Chondrocyte (in vitro differentiated cells): ENCODE measurements around the gene LRRC32. TPM values are rescaled to one million over a fixed set of nuclear protein-coding genes. Genes with fewer than 3 reads are reported as not detected.

Experiments
- DNase-seq: peaks from one replicate; pipeline ENCODE4 v3.0.0; 2021; ENCODE audit warnings: mixed read lengths, low spot score
- H3K27ac Mint-ChIP-seq: one replicate; pipeline ENCODE4 v1.8.0; 2021; ENCODE audit warnings: mild to moderate bottlenecking, moderate library complexity, mixed read lengths; ENCODE audit not compliant: unreplicated experiment
- H3K27me3 Mint-ChIP-seq: 2 replicates; pipeline ENCODE4 v1.8.0; 2021; ENCODE audit warnings: low read depth, mixed read lengths
- H3K36me3 Mint-ChIP-seq: 2 replicates; pipeline ENCODE4 v1.8.0; 2021; ENCODE audit warnings: low read depth, mixed read lengths
- H3K4me1 Mint-ChIP-seq: 2 replicates; pipeline ENCODE4 v1.8.0; 2021; ENCODE audit warnings: low read depth, mild to moderate bottlenecking, mixed read lengths
- H3K4me3 Mint-ChIP-seq: one replicate; pipeline ENCODE4 v1.8.0; 2021; ENCODE audit warnings: mild to moderate bottlenecking, moderate library complexity, mixed read lengths; ENCODE audit not compliant: unreplicated experiment
- H3K9me3 Mint-ChIP-seq: 2 replicates; pipeline ENCODE4 v1.8.0; 2021; ENCODE audit warnings: low read depth, mixed read lengths
- CTCF ChIP-seq: fragments of 200-600 bp; sonication (generic); IDR thresholded peaks from 2 replicates; pipeline ENCODE4 v1.5.0; 2021; ENCODE audit warnings: antibody characterized with exemption, mild to moderate bottlenecking, moderate library complexity
- total RNA-seq: library from RNA; stranded (reverse); gene quantifications from 3 replicates; pipeline ENCODE4 v1.2.1, GENCODE V29; 2021

Gene LRRC32
- total RNA-seq, 1 donor from 2014 or later: 367 TPM

GRCh38 chr11:76635991-76636738, 34.4 kb downstream of the LRRC32 start:
- Mint-ChIP-seq H3K27ac (no peak overlapping the region), H3K4me3 (no peak overlapping the region), H3K9me3 (no peaks in the 10 kb centered on the region), H3K36me3 (no peaks in the 10 kb centered on the region), H3K4me1 (peaks cover 3% of the 10 kb centered on the region), H3K27me3 (peaks cover 2% of the 10 kb centered on the region)
- TF ChIP-seq CTCF: no peak
- no peak for DNase-seq

GRCh38 chr11:76634886-76635285, 35.7 kb downstream of the LRRC32 start:
- H3K36me3 Mint-ChIP-seq: no peaks in the 10 kb centered on the region
- H3K27ac Mint-ChIP-seq: no peak overlapping the region
- TF ChIP-seq CTCF: no peak
- no peaks in the 10 kb centered on the region for H3K27me3 Mint-ChIP-seq
- H3K4me3 Mint-ChIP-seq: no peak overlapping the region
- peaks cover 8% of the 10 kb centered on the region for H3K4me1 Mint-ChIP-seq
- DNase-seq: no peak
- peaks cover 5% of the 10 kb centered on the region for H3K9me3 Mint-ChIP-seq

- no peak for TF ChIP-seq CTCF
- H3K4me3 Mint-ChIP-seq: no peak overlapping the region
- H3K27me3 Mint-ChIP-seq: no peaks in the 10 kb centered on the region
- H3K9me3 Mint-ChIP-seq: peaks cover 5% of the 10 kb centered on the region
- H3K27ac Mint-ChIP-seq: no peak overlapping the region
- H3K36me3 Mint-ChIP-seq: no peaks in the 10 kb centered on the region
- DNase-seq: no peak
- H3K4me1 Mint-ChIP-seq: peaks cover 8% of the 10 kb centered on the region
These were observed 38.1 kb downstream of the LRRC32 start for GRCh38 chr11:76632492-76632891.

GRCh38 chr11:76631566-76632308, 38.8 kb downstream of the LRRC32 start:
- DNase-seq: no peak
- H3K36me3 Mint-ChIP-seq: no peaks in the 10 kb centered on the region
- peaks cover 13% of the 10 kb centered on the region for H3K4me1 Mint-ChIP-seq
- no peak overlapping the region for H3K27ac Mint-ChIP-seq
- peaks cover 5% of the 10 kb centered on the region for H3K9me3 Mint-ChIP-seq
- no peaks in the 10 kb centered on the region for H3K27me3 Mint-ChIP-seq
- no peak overlapping the region for H3K4me3 Mint-ChIP-seq
- no peak for TF ChIP-seq CTCF

GRCh38 chr11:76630600-76631281, 39.8 kb downstream of the LRRC32 start:
- peaks cover 11% of the 10 kb centered on the region for H3K4me1 Mint-ChIP-seq
- peaks cover 9% of the 10 kb centered on the region for H3K9me3 Mint-ChIP-seq
- TF ChIP-seq CTCF: no peak
- H3K27ac Mint-ChIP-seq: no peak overlapping the region
- peaks cover 1% of the 10 kb centered on the region for H3K36me3 Mint-ChIP-seq
- H3K27me3 Mint-ChIP-seq: no peaks in the 10 kb centered on the region
- H3K4me3 Mint-ChIP-seq: no peak overlapping the region
- DNase-seq: no peak
